GM19452 (cell line): ENCODE measurements around the gene KRR1.
A peak's percentile ranks its signal among the peaks of the same experiment; 100 is the strongest.

Experiments used
- ATAC-seq: cut with Tn5 transposase; IDR thresholded peaks from one replicate; pipeline ENCODE4 v1.9.1; 2021; ENCODE audit not compliant: unreplicated experiment

Gene KRR1

DNA sequence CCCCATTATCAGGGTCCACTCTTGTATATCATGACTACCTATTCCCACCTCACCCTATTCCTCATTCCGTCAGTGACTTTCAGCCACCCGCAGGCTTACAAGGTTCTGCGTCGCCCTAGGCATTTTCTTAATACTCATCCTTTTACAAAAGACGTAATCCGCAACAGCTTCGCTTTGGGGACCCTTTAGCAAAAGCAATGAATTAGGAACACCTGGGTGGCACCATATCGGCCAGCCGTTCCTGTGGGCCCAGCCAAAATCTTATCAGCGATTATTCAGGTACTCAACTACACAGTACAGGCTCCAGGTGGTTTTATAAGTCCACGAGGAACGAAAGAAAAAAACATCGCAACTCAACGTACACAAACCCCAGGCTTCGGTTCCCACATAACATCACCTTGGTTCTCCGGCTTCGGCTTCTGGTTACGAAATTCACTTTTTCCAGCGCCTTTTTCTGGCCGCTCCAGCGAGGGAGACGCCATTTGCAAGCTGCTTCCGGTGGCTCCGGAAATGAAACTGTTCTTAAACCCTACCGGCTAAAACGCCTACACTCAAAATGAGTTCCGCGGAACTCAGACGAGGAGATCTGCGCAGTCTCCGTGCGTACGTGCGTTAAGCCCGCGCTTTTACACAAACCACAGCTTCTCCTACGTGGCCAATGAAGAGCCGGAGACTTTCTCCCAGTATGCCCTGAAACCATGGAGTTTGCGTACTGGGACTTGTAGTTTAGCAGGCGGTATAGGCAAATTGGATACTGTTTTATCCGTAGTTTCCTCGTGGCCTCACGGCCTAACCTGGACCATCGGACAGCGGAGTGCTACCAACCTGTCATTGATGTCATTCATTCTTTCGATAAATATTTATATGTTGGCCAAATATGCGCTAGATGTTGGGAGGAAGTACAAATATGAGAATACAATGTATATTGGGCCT lies at the start of gene KRR1:
Gene KRR1 (minus strand): TSS at position 494 of the 933 bp plus-strand sequence. CDS start 12 bp downstream, at position 482.
- ATAC-seq: peak; percentile 98

DNA sequence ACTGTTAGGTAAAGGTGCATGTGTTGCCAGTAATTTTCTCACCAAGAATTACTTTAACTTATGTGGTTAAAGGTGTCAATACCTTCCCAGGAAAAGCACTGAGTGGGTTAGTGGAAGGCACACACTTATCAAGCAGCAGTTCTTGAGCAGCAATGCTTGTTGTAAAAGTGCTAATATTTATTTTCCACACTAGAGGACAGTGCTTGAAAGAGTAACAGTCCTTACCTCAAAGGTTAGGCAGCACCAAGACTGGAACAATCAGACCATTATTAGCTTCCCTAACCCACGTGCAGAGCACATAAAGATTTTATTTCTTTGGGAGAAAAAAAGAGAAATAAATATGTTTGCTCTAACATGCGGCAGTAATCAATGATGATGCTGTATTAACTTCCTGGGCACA lies 48.8 kb upstream of the KRR1 start:
- no peak for ATAC-seq

DNA sequence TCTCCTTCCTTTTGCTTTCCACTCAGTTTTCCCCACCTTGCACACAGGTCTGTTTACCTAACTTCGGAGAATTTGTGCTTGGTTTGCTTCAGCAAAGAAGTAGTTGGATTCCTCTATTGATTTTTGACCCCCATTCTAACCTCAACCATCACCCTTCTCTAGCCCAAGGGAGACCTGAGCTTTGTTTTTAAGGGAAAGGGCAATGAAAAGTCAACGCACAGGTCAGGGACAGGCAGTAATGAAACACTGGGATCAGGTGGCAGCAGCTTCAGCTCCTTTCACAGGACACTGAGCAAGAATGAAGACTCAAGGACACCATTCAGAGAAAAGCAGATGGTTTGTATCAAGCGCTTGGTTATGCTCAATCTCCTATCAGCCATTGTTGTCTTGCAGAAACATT lies 46.9 kb upstream of the KRR1 start:
- ATAC-seq: no peak

GRCh38 chr12:75556311-75556899 lies 45.0 kb upstream of the KRR1 start:
- no peak for ATAC-seq

DNA sequence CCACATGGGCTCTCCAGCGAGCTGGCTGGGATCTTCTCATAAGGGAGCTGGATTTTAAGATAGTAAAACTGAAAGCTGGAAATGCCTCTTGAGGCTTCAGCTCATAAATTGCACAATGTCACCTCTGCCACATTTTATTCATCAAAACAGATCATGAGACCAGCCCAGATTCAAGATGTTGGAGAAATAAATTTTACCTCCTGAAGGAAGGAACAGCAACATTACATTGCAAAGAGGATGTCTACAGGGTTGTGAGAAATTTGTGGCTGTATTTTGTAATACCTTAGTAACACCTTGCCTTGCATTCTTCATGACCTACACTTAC lies 43.1 kb upstream of the KRR1 start:
- no peak for ATAC-seq

- ATAC-seq: no peak
These were observed 42.6 kb upstream of the KRR1 start for GRCh38 chr12:75553836-75554555.

DNA sequence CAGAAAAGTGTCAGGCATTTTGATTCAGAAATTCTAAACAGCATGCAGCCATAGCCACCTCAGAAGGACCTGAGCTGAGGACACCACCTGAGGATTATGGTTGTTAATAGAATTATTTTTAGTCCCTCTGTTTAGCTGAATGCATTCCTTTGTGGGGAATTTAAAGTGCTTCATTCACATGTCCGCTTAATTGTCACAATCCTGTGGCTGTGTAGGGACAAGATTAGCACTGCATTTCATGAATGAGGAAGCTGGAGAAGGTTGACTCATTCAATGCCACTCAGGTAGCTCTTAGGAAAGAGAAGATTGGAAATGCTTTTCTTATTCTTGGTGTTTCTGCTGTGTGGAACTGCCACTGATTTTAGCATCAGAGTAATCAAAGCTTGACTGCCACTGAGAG lies 42.0 kb upstream of the KRR1 start:
- ATAC-seq: no peak

DNA sequence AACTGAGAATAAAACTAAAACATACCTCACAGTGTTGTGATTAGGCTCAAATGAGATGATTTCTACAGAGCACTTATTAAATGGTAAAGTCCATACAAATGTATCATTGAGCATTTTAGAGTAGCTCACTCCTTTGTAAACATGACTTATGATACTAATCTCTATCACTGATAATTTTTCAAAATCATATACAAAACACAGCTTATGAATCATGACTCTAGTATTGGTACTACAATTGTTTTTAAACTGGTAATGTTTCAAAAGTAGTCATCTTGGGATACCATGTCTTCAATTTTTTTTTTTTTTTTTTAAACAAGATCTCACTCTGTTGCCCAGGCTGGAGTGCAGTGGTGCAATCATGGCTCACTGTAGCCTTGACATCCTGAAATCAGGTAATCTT lies 40.1 kb upstream of the KRR1 start:
- ATAC-seq: no peak

- no peak for ATAC-seq
These were observed 39.2 kb upstream of the KRR1 start for GRCh38 chr12:75550401-75551240.

- no peak for ATAC-seq
These were observed 38.6 kb upstream of the KRR1 start for GRCh38 chr12:75549989-75550388.

DNA sequence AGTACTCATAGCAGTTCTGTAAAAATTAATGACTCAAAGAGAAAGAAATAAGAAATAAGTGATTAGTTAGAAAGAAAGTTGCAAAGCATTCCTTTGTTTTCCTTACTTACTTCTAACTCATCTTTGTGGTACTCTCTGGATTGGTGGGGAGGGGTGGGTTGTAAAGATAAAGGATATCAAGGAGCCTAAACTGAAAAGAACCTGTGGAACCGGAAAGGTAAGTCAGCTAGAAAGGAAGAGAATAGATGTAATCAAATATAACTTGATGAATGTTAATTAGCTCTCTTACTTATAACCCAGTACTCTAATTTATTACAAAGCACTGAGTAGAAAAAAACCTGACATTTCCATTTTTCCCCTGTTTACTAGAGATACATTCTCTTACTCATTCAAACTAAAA lies 37.5 kb upstream of the KRR1 start:
- no peak for ATAC-seq

DNA sequence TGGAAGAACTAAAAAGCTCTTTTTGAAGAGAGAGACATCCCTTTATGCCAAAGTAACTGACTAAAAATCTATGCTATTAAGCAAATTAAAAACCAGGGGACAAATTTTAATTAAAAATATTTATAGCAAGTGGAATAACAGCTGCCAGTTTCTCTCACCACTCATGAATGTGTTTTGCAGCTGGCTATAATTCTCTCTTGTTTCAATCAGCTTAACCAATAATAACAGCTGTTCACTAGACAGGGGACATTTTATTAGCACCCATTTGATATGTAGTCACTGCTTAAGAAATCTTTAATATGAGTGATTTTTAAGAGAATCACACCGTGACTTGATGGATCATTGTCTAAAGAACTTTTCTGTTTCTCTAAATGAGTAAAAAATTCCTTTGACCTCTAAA lies 34.2 kb upstream of the KRR1 start:
- no peak for ATAC-seq

DNA sequence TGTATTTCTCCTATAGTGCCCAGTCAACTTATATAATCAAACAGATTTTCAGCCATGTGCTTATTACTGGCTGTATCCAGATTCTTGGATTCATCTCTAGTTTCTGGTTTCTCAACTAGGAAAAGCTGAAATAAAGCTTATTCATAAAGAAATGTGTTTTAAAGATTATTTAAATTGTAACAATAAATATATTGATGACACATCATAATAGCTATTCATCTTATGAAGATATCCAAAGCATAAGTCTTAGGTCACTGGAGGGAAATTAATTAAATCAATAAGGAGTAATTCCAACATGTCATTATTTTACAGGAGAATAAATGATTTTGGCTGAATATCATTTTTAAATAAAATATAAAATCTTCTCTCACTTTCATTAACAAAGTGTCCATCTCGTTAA lies 32.1 kb upstream of the KRR1 start:
- no peak for ATAC-seq

DNA sequence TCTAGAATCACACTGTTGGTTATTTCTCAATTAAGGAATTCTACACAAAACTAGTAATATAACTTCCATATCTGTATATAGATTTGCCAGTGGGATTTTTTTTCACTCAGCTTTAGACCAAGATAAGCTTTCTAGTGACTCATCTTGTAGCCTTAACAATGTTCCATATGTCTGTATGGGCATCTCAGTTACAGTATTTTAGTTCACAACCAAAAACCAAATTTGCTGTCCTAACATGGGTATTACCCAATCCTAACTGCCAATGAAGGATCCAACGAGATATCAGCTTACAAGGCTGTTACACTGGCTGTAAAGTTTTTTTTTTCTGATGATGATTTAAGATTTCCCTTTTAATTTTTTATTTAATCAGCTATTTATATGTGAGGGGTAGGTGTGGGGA lies 31.5 kb upstream of the KRR1 start:
- ATAC-seq: no peak

DNA sequence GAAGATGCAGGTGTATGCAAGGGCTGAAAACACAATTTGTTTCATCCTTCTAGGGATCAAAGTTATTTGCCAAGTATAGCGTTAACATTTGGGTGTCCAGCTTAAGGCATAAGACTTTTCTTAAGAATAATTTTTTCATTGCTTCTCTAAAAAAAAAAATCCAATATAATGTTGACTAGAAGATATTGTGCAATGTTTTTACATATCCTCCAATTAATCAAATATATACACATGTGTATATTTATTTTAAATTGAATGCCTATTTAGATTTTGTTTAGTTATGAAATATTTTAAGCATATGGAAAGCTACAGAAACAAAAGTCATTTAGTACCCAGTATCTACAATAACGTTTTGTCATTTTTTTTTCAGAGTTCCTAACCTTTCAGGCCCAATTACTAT lies 28.5 kb upstream of the KRR1 start:
- no peak for ATAC-seq

- ATAC-seq: no peak
These were observed 21.8 kb upstream of the KRR1 start for GRCh38 chr12:75533239-75533638.

GRCh38 chr12:75529826-75530225 lies 18.4 kb upstream of the KRR1 start:
- ATAC-seq: no peak

- no peak for ATAC-seq
These were observed 17.9 kb upstream of the KRR1 start for GRCh38 chr12:75529316-75529715.

GRCh38 chr12:75528692-75529091 lies 17.3 kb upstream of the KRR1 start:
- no peak for ATAC-seq

- no peak for ATAC-seq
These were observed 16.9 kb upstream of the KRR1 start for GRCh38 chr12:75528272-75528671.
